Measurements from ENCODE around the gene FAM204A.

DNA sequence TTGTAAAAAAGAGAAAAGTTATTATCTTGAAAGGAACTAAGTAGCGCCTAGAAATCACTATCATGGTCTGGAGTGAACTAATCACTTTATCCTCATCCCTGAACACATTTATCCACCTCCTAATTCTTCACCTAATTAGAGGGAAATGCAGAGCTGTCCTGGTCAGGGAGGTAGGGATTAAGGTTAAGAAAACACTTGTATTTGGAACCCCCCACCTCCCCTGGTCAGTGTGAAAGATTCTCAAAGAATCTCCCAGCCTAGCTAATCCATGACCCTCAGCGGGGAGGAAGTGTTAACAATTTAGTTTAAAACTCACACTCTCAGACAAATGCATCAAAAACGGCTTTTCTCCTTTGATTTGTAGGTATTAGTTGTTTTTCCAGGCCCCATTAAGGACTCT lies 83.8 kb downstream of the FAM204A start:
- TF ChIP-seq GLIS3 (CRISPR knock-in tag; IDR thresholded peaks at IDR 0.05) (no peak), ISL1 (CRISPR knock-in tag; IDR thresholded peaks at IDR 0.05) (no peak), ZFP3 (CRISPR knock-in tag; IDR thresholded peaks at IDR 0.05) (no peak), SNAI2 (CRISPR knock-in tag; IDR thresholded peaks at IDR 0.05) (no peak), ESRRG (CRISPR knock-in tag; IDR thresholded peaks at IDR 0.05) (no peak), ZNF70 (CRISPR knock-in tag; IDR thresholded peaks at IDR 0.05) (no peak)
- TF ChIP-seq, protein P1, sequence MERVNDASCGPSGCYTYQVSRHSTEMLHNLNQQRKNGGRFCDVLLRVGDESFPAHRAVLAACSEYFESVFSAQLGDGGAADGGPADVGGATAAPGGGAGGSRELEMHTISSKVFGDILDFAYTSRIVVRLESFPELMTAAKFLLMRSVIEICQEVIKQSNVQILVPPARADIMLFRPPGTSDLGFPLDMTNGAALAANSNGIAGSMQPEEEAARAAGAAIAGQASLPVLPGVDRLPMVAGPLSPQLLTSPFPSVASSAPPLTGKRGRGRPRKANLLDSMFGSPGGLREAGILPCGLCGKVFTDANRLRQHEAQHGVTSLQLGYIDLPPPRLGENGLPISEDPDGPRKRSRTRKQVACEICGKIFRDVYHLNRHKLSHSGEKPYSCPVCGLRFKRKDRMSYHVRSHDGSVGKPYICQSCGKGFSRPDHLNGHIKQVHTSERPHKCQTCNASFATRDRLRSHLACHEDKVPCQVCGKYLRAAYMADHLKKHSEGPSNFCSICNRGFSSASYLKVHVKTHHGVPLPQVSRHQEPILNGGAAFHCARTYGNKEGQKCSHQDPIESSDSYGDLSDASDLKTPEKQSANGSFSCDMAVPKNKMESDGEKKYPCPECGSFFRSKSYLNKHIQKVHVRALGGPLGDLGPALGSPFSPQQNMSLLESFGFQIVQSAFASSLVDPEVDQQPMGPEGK (CRISPR knock-in tag; IDR thresholded peaks at IDR 0.05; ENCODE audit: borderline replicate concordance), result no peak
